Activated naive CD8-positive, alpha-beta T cell treated with anti-CD3 and anti-CD28 coated beads, Interleukin-2, amount 50 U/mL, for 24 hours (primary cell): ENCODE data around the gene CAMKMT.

ENCODE experiments used
- ATAC-seq: fragments of 150-1000 bp; cut with Tn5 transposase; one replicate; pipeline ENCODE4 v1.10.0; 2021
- DNase-seq: peaks from one replicate; pipeline ENCODE4 v3.0.0; 2021
- H3K27ac Mint-ChIP-seq: one replicate; pipeline ENCODE4 v1.8.0; 2021; ENCODE audit warnings: mild to moderate bottlenecking, mixed read lengths
- H3K27me3 Mint-ChIP-seq: one replicate; pipeline ENCODE4 v1.8.0; 2021; ENCODE audit warnings: mixed read lengths
- H3K36me3 Mint-ChIP-seq: one replicate; pipeline ENCODE4 v1.8.0; 2021; ENCODE audit warnings: low read depth, mixed read lengths
- H3K4me1 Mint-ChIP-seq: one replicate; pipeline ENCODE4 v1.8.0; 2021; ENCODE audit warnings: mixed read lengths
- H3K4me3 Mint-ChIP-seq: one replicate; pipeline ENCODE4 v1.8.0; 2021; ENCODE audit warnings: mild to moderate bottlenecking, moderate library complexity, mixed read lengths
- H3K9me3 Mint-ChIP-seq: one replicate; pipeline ENCODE4 v1.8.0; 2021; ENCODE audit warnings: mixed read lengths

Gene CAMKMT

DNA sequence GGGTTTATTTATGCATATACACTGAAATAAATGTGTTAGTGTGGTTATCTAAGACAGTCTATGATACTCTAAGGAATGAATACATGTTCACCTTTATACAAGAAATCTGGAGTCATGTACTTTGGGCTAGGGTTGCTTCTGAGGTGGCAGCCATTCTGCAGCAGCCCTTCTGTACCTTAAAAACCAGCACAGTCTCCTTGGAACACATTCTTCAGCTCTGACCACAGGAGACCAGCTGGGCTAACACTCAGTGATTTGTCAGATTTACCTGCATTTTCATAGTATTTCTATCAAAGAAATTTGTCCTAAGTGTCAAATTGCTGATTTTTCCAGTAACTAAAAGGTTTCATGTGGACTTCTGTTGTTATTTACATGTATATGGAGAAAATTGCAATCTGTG, 167.7 kb downstream of the CAMKMT start:
- DNase-seq, result no peak
- Mint-ChIP-seq H3K4me1 (no peaks in the 10 kb centered on the region), H3K36me3 (peaks cover 8% of the 10 kb centered on the region)

DNA sequence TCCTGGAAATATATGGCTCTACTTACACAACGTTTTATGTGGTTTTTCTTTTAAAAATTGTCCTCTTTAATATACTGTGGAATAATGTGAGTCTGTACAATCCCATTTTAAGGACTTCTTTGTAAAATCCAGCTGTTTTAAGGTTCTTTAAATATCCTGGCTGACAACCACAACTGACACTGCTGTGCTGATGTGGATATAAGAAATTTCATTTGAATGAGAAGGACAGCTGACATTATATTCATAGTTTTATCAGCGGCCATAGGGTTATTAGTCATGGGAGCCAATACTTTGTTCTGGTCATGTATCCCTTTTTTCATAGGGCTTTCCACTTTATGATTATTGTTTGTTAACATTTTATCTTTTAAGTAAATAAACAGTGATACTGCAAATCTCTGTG, 169.5 kb downstream of the CAMKMT start:
- Mint-ChIP-seq H3K27me3 (no peaks in the 10 kb centered on the region), H3K9me3 (peaks cover 4% of the 10 kb centered on the region), H3K4me3 (no peak overlapping the region), H3K27ac (no peak overlapping the region), H3K36me3 (peaks cover 7% of the 10 kb centered on the region), H3K4me1 (no peaks in the 10 kb centered on the region)
- ATAC-seq (no peak), DNase-seq (no peak)

More for the DNA sequence above, 167.7 kb downstream of the CAMKMT start:
- Mint-ChIP-seq H3K27me3 (no peaks in the 10 kb centered on the region), H3K9me3 (peaks cover 4% of the 10 kb centered on the region), H3K27ac (no peak overlapping the region), H3K4me3 (no peak overlapping the region)
- ATAC-seq, result no peak

DNA sequence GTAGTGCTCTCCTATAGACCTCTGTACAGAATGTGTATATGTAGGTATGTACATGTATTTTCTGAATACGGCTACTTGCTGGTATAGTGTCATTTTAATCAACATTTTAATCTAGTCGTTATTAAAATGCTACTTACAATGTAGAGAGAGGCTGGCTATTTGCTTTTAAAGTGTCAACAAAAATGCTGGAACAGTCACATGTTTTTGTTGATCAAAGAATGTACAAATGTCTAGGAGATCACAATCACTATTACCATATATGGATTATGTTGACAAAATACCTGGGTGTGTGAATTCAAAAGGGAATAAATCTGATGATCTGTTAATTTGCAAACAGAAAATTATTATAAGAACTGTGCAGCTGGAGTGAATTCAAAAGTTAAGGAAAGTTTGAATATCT, 170.3 kb downstream of the CAMKMT start:
- ATAC-seq (no peak), DNase-seq (no peak)
- H3K9me3 Mint-ChIP-seq, result peaks cover 4% of the 10 kb centered on the region
- no peaks in the 10 kb centered on the region for H3K4me1 Mint-ChIP-seq
- H3K36me3 Mint-ChIP-seq, result peaks cover 7% of the 10 kb centered on the region
- no peaks in the 10 kb centered on the region for H3K27me3 Mint-ChIP-seq
- H3K4me3 Mint-ChIP-seq, result no peak overlapping the region
- H3K27ac Mint-ChIP-seq, result no peak overlapping the region

DNA sequence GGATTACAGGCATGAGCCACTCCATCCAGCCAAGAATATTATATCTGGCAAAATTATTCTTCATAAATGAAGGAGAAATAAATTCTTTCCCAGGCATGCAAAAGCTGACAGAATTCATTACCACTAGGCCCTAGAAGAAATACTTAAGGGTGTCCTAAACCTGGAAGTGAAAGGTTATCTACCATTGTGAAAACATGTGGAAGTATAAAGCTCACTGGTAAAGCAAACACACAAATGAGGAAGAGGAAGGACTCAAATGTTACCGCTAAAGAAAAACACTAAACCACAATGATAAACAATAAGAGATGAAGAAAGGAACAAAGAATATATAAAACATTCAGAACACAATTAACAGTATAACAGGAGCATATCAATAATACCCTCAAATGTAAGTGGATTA, 171.8 kb downstream of the CAMKMT start:
- Mint-ChIP-seq H3K36me3 (peaks cover 7% of the 10 kb centered on the region), H3K27ac (no peak overlapping the region), H3K4me1 (no peaks in the 10 kb centered on the region), H3K9me3 (peaks cover 4% of the 10 kb centered on the region), H3K4me3 (no peak overlapping the region), H3K27me3 (no peaks in the 10 kb centered on the region)
- DNase-seq (no peak), ATAC-seq (no peak)

DNA sequence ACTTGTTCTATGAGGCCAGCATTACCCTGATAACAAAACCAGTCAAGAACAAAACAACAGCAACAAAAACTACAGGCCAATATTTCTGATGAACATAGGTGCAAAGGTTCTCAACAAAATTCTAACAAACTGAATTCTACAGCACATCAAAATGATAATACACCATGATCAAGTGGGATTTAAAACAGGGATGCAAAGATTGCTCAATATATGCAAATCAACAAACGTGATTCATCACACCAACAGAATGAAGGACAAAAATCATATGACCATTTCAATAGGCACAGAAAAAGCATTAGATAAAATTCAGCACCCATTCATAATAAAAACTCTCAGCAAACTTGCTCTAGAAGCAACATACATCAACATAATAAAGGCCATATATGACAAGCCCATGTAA, 173.6 kb downstream of the CAMKMT start:
- H3K27ac Mint-ChIP-seq, result no peak overlapping the region

DNA sequence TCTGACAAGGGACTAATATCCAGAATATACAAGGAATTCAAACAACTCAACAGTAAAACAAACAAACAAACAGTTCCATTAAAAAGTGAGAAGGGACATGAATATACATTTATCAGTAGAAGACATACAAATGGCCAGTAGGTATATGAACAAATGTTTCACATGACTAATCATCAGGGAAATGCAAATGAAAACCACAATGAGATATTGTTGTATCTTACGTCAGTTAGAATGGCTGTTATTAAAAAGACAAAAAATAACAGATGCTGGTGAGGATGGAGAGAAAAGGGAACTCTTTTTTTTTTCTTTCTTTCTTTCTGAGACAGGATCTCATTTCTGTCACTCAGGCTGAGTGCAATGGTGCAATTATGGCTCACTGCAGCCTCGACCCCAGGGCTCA, 175.5 kb downstream of the CAMKMT start:
- Mint-ChIP-seq H3K4me1 (no peaks in the 10 kb centered on the region), H3K27me3 (no peaks in the 10 kb centered on the region), H3K4me3 (no peak overlapping the region), H3K36me3 (peaks cover 8% of the 10 kb centered on the region), H3K27ac (no peak overlapping the region), H3K9me3 (peaks cover 4% of the 10 kb centered on the region)
- no peak for DNase-seq
- ATAC-seq, result no peak

More for the DNA sequence above, 173.6 kb downstream of the CAMKMT start:
- Mint-ChIP-seq H3K9me3 (peaks cover 4% of the 10 kb centered on the region), H3K27me3 (no peaks in the 10 kb centered on the region), H3K4me3 (no peak overlapping the region), H3K4me1 (no peaks in the 10 kb centered on the region), H3K36me3 (peaks cover 7% of the 10 kb centered on the region)
- no peak for ATAC-seq
- no peak for DNase-seq

DNA sequence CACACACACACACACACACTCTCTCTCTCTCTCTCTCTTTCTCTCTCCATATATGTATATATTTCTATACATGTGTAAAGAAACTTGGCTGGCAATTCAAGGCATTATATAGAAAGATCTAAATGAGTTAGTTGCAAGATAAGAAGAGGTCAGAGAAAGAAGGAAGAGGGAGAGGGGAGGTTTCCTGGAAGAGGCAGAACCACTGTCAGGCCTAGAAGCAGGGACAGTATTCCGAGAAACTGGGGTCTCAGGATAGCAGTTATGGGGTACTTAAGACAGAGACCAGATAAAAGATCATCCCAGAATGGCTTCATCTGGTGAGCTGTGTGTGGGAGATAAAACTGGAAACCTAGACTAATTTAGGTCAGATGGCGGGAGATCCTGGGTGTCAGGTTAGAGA, 180.8 kb downstream of the CAMKMT start:
- DNase-seq (no peak), ATAC-seq (no peak)
- Mint-ChIP-seq H3K4me1 (peaks cover 3% of the 10 kb centered on the region), H3K4me3 (no peak overlapping the region), H3K36me3 (peaks cover 1% of the 10 kb centered on the region), H3K9me3 (no peaks in the 10 kb centered on the region), H3K27me3 (no peaks in the 10 kb centered on the region), H3K27ac (no peak overlapping the region)

DNA sequence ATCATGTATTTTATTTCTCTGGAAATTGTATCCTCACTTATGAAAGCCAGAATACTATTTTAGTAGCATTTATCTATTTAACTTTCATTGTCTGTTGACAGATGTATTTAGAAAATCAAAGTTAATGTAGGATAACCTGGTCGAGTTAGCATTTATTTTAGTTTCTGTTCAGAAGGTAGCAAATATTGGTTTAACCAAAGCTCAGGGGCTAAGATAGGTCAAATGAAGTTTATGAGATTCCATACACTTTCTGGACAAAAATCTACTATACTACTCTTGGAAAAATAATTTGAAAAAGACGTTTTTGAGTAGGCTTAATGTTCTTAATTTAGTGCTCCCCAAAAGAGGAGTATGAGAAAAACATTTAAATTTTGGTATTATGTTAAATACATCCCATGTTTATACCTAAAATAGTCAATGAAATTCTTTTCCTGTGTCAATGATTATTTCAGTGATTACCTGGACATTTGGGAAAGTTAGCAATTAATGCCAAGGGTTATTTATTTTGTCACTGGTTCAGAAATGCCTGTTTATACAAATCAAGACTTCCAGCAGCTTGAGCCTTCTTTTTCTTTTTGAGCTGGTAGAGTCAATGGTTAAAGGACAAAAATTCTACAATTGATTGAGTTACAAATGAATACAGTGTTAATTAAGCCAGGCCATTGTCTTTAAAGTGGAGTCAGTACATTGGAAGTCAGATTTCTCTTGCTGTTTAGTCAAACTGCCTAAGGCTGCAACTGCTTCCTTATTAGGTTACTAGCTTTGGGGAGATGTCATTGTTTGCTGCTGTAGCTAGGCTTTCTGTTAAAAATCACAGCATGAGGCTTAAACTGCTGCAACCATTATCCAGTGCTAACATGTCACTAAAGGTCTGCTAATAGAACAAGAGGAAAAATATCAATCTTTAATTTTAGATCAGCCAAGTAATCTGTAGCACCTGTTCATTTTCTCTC, 182.3 kb downstream of the CAMKMT start:
- DNase-seq (no peak), ATAC-seq (no peak)
- H3K27ac Mint-ChIP-seq, result no peak overlapping the region
- H3K27me3 Mint-ChIP-seq, result no peaks in the 10 kb centered on the region
- peaks cover 5% of the 10 kb centered on the region for H3K4me1 Mint-ChIP-seq
- H3K36me3 Mint-ChIP-seq, result peaks cover 1% of the 10 kb centered on the region
- no peak overlapping the region for H3K4me3 Mint-ChIP-seq
- H3K9me3 Mint-ChIP-seq, result no peaks in the 10 kb centered on the region

DNA sequence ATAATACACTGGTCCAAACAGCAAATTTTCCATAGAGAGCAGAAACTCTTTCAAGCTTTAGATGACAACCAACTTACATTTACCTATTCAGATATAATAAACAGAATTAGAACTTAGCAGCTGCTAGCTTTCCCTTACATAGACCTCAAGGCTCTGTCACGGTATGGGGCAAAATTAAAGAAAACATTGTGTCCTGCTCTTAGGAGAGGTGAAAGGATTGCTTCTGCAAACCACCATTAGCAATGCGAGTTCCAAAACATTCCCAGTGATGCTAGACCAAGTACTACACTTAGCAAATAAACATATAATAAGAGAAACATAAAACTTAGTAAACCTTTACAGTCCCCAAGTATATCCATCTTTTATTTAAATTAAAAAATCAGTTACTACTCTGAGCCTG, 183.3 kb downstream of the CAMKMT start:
- Mint-ChIP-seq H3K27ac (no peak overlapping the region), H3K4me3 (no peak overlapping the region), H3K27me3 (no peaks in the 10 kb centered on the region), H3K36me3 (peaks cover 6% of the 10 kb centered on the region), H3K4me1 (peaks cover 11% of the 10 kb centered on the region), H3K9me3 (no peaks in the 10 kb centered on the region)
- DNase-seq (no peak), ATAC-seq (no peak)

DNA sequence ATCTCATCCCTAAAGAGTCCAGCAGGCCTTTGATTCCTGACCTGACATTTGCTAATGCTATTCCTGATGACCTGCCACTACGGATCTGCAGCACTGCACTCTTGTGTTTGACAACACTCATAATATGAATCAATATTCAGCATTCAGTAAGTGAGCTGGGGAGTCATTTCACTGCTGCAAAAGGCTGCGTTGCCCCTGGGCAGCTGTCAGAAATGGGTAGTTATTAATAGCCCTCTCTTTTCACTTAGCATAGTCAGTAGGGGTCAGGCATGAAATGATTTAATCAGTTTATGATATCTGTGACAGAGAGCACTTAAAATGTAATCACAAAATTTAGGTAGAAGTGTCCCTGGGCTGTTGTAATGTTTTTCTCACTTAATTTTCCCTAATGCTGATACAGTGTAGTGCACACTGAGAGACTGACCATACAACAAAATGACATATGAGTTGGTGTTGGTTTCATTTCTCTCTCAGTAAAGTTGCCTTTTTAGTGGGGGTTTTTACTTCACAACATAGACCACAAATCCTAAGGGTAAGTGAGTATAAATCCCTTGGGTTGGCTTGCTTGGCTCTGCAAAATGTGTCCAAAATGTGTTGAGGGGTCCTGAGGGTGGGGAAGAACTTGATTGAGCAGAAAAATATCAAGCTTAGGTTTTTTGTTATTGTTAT, 184.8 kb downstream of the CAMKMT start:
- ATAC-seq (no peak), DNase-seq (no peak)
- Mint-ChIP-seq H3K27ac (no peak overlapping the region), H3K4me3 (no peak overlapping the region), H3K9me3 (no peaks in the 10 kb centered on the region), H3K27me3 (no peaks in the 10 kb centered on the region), H3K36me3 (peaks cover 11% of the 10 kb centered on the region), H3K4me1 (peaks cover 15% of the 10 kb centered on the region)

DNA sequence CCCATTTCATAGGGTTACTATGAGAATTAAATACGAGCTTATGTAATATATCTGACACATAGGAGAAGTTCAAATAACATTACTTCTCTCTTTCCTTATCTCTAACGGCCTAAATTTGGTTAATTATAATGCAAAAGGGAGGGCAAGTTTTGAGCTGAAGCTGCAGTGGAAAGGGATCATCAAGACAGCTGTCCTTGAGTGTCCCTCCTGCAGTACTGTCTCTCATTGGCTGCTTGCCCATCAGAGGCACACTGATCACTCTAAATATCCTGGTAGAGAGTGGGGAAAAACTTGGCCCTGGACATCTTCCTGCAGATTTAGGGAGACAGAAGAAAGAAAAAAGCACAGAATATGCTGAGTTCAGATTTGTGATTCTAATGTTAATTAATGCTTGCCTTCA, 186.0 kb downstream of the CAMKMT start:
- Mint-ChIP-seq H3K4me3 (no peak overlapping the region), H3K4me1 (peaks cover 15% of the 10 kb centered on the region), H3K27ac (no peak overlapping the region), H3K9me3 (no peaks in the 10 kb centered on the region), H3K36me3 (peaks cover 10% of the 10 kb centered on the region), H3K27me3 (no peaks in the 10 kb centered on the region)
- ATAC-seq (no peak), DNase-seq (no peak)

DNA sequence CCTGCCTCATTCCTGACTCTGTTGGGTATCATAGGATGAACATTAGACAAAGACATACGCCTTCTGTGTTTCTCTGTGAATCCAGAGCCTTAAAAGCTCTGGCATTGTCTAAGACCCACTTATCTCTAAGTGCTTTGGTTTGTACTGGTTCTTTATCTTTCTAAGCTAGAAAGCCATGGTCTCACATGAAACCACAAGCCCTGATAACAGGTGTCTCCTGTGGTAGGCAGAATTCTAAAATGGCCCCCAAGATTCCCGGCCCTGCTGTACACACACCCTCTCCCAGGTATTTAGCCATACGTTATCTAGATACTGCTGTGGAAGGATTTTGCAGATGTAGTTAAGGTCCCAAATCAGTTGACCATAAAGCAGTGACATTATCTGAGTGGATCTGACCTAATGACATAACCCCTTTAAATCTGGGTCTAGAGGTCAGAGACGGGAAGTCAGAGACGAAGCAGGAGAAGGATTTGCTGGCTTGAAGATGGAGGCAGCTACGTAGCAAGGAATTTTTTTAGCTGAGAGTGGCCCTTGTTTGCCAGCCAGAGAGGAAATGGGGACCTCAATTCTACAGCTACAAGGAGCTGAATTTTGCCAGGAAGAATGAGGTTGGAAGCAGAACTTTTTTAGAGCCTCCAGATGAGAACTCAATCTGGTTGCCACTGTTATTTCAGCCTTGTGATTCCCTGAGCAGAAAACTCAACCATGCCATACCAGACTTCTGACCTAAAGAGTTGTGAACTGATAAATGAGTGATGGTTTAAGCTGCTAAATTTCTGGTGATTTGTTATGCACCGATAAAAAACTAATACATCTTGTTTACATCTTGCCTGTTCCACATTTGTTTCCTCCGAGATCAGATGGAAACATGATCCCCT, 186.7 kb downstream of the CAMKMT start:
- ATAC-seq (no peak), DNase-seq (no peak)
- Mint-ChIP-seq H3K9me3 (no peaks in the 10 kb centered on the region), H3K27me3 (no peaks in the 10 kb centered on the region), H3K4me1 (peaks cover 15% of the 10 kb centered on the region), H3K36me3 (peaks cover 10% of the 10 kb centered on the region), H3K4me3 (no peak overlapping the region), H3K27ac (no peak overlapping the region)

DNA sequence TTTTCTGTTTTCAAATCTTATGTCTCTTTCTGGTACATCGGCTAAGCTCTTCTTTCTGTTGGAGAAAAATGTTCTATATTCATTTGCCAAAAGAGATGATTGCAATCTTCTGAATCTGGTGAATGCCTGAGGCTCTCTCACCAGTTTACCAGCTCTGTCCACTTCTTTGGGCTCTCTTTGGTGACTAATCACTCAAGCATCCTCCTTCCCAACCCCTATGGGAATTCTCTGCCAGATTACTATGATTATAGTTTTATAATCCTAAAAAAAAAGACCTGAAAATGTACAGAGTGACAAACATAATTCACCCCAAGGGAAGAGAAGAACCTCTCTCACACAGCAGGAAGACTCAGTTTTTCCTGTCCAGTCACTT, 187.3 kb downstream of the CAMKMT start:
- ATAC-seq (peak; percentile 49), DNase-seq (no peak)
- Mint-ChIP-seq H3K4me1 (peaks cover 15% of the 10 kb centered on the region), H3K9me3 (no peaks in the 10 kb centered on the region), H3K4me3 (no peak overlapping the region), H3K36me3 (peaks cover 10% of the 10 kb centered on the region), H3K27me3 (no peaks in the 10 kb centered on the region), H3K27ac (no peak overlapping the region)

DNA sequence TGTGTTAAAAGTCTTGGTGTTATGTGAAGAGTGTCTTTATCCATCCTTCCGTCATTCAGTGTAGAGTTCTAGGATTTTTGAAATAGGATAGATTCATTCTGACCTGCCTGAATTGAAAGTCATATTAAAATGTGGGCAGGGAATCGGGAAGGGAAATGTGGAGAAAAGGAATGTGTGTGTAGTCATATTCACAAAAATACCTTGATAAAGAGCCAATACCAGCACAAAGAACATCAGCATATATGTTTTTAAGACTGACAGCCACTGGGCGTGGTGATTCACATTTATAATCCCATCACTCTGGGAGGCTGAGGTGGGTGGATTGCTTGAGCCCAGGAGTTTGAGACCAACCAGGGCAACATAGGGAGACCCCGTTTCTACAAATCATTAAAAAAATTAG, 188.1 kb downstream of the CAMKMT start:
- DNase-seq (no peak), ATAC-seq (no peak)
- no peak overlapping the region for H3K4me3 Mint-ChIP-seq
- no peak overlapping the region for H3K27ac Mint-ChIP-seq
- no peaks in the 10 kb centered on the region for H3K9me3 Mint-ChIP-seq
- H3K4me1 Mint-ChIP-seq, result peaks cover 15% of the 10 kb centered on the region
- H3K27me3 Mint-ChIP-seq, result no peaks in the 10 kb centered on the region
- H3K36me3 Mint-ChIP-seq, result peaks cover 10% of the 10 kb centered on the region
